Measurements from ENCODE around the gene IMP3. TPM values are rescaled to one million over a fixed set of nuclear protein-coding genes. Genes with fewer than 3 reads are reported as not detected.

Gene IMP3
- total RNA-seq, 1 experiment from 2014 or later: 79.9 TPM

- no peaks in the 10 kb centered on the region for H4K20me1 ChIP-seq (ENCODE audit: insufficient read depth)
- no peaks in the 10 kb centered on the region for H3K9me3 ChIP-seq (ENCODE audit: control insufficient read depth in 1 of 2, insufficient read depth in 1 of 2, low read depth in 1 of 2, low read length in 2 of 2)
- DNase-seq (ENCODE audit: low read depth, low spot score): no peak
- H3K27me3 ChIP-seq (ENCODE audit: insufficient read depth, low read length): no peaks in the 10 kb centered on the region
- ATAC-seq: peak; percentile 40
- no TSS peak for BruUV-seq (replicated peaks)
- H3K27ac ChIP-seq (ENCODE audit: low read depth, low read length): no peak overlapping the region
- peaks cover 25 to 35% of the 10 kb centered on the region in 2 experiments; a peak in 3 of 4 replicates for H3K36me3 ChIP-seq (ENCODE audit: control insufficient read depth in 1 of 2, insufficient read depth in 2 of 2, low read length in 2 of 2)
- ChIA-PET CTCF (no interaction called here), RAD21 (ENCODE audit: low non-redundant PET in 1 of 2, low total read pairs in 2 of 2, uncharacterized antibody in 2 of 2, unreplicated experiment in 2 of 2) (no interaction called here), POLR2A (no interaction called here)
- intact Hi-C loops (cut with micrococcal nuclease): no loop called here
- no peak overlapping the region for H3K4me3 ChIP-seq (replicated peaks in 1 of 2; ENCODE audit: low read depth in 1 of 2, low read length in 2 of 2)
- H3K79me2 ChIP-seq (ENCODE audit: insufficient read depth, low read length): no peaks in the 10 kb centered on the region
- H3K9me2 ChIP-seq (ENCODE audit: insufficient read depth): no peaks in the 10 kb centered on the region
- no peak overlapping the region for H3K4me2 ChIP-seq (ENCODE audit: low read length)
- peaks cover 0 to 14% of the 10 kb centered on the region in 2 experiments; a peak in 3 of 4 replicates for H3K4me1 ChIP-seq (ENCODE audit: control insufficient read depth in 1 of 2, insufficient read depth in 2 of 2, low read length in 2 of 2)
- no peak overlapping the region for H2AFZ ChIP-seq (ENCODE audit: low read depth, low read length, poor library complexity, severe bottlenecking)
- TF ChIP-seq SIN3A (IDR thresholded peaks at IDR 0.05; ENCODE audit: low read depth) (no peak), REST (IDR thresholded peaks at IDR 0.05; ENCODE audit: low read depth) (no peak)
- no peak overlapping the region for H3K9ac ChIP-seq (ENCODE audit: low read length)
These were observed 23.3 kb downstream of the IMP3 start for GRCh38 chr15:75616766-75617165.

GRCh38 chr15:75606711-75607699 lies 33.0 kb downstream of the IMP3 start:
- Histone ChIP-seq H3K4me2 (ENCODE audit: low read length) (no peak overlapping the region), H3K9me2 (ENCODE audit: insufficient read depth) (no peaks in the 10 kb centered on the region), H3K27me3 (ENCODE audit: insufficient read depth, low read length) (no peaks in the 10 kb centered on the region), H3K79me2 (ENCODE audit: insufficient read depth, low read length) (no peaks in the 10 kb centered on the region), H3K9me3 (ENCODE audit: control insufficient read depth in 1 of 2, insufficient read depth in 1 of 2, low read depth in 1 of 2, low read length in 2 of 2) (no peaks in the 10 kb centered on the region), H3K36me3 (ENCODE audit: control insufficient read depth in 1 of 2, insufficient read depth in 2 of 2, low read length in 2 of 2) (peaks cover 25 to 38% of the 10 kb centered on the region in 2 experiments), H4K20me1 (ENCODE audit: insufficient read depth) (no peaks in the 10 kb centered on the region), H2AFZ (ENCODE audit: low read depth, low read length, poor library complexity, severe bottlenecking) (no peak overlapping the region), H3K4me3 (replicated peaks in 1 of 2; ENCODE audit: low read depth in 1 of 2, low read length in 2 of 2) (no peak overlapping the region), H3K27ac (ENCODE audit: low read depth, low read length) (no peak overlapping the region), H3K9ac (ENCODE audit: low read length) (no peak overlapping the region), H3K4me1 (ENCODE audit: control insufficient read depth in 1 of 2, insufficient read depth in 2 of 2, low read length in 2 of 2) (no peaks in the 10 kb centered on the region)
- no peak for TF ChIP-seq CBX3 (IDR thresholded peaks at IDR 0.05; ENCODE audit: low read depth)
- no peak for TF ChIP-seq EZH2 (IDR thresholded peaks at IDR 0.05)
- TF ChIP-seq EGR1 (IDR thresholded peaks at IDR 0.05; ENCODE audit: low read depth): no peak
- TF ChIP-seq YY1 (IDR thresholded peaks at IDR 0.05; ENCODE audit: extremely low read depth, insufficient replicate concordance, low read depth, low read length): no peak
- no peak for TF ChIP-seq CTCF (IDR thresholded peaks at IDR 0.05 in 2 of 3, conservative IDR thresholded peaks at IDR 0.05 in 1 of 3; ENCODE audit: borderline replicate concordance in 1 of 3, insufficient read depth in 1 of 3, low read depth in 2 of 3, low read length in 2 of 3)
- no peak for TF ChIP-seq SRF (IDR thresholded peaks at IDR 0.05; ENCODE audit: low read depth)
- TF ChIP-seq POLR2AphosphoS5 (IDR thresholded peaks at IDR 0.05; ENCODE audit: low read depth, low read length): no peak
- TF ChIP-seq FOSL1 (IDR thresholded peaks at IDR 0.05; ENCODE audit: low read depth): no peak
- no peak for TF ChIP-seq ATF3 (IDR thresholded peaks at IDR 0.05)
- TF ChIP-seq RAD21 (IDR thresholded peaks at IDR 0.05; ENCODE audit: low read depth): no peak
- RAD21 ChIA-PET (ENCODE audit: low non-redundant PET in 1 of 2, low total read pairs in 2 of 2, uncharacterized antibody in 2 of 2, unreplicated experiment in 2 of 2): no interaction called here
- POLR2A ChIA-PET: no interaction called here
- BruUV-seq (replicated peaks): no TSS peak
- ATAC-seq (no peak), DNase-seq (ENCODE audit: low read depth, low spot score) (no peak)
- intact Hi-C loops (cut with micrococcal nuclease): no loop called here
- CTCF ChIA-PET: no interaction called here

Measured in HCT116 (cell line).